ENCODE results near the gene USP25. TPM values are rescaled to one million over a fixed set of nuclear protein-coding genes. Genes with fewer than 3 reads are reported as not detected.

USP25 gene
- polyA plus RNA-seq, 1 donor (not counting 4 experiments of a cell fraction or from before 2014, with no cell fraction given) = 17.8 TPM

DNA sequence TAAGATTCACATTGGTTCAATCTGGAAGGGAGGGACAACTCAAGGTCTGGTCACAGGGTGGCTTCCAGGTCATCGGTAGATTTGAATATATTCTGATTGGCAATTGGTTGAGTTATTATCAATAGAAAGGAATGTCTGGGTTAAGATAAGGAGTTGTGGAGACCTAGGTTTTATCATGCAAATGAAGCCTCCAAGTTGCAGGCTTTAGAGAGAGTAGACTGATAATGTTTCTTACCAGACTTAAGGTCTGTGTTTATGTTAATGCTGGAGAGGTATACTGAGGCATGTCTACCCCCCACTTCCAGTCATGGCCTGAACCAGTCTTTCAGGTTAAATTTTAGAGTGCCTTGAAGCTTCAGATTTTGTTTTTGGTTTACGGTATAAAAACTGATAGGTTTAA lies 29.7 kb downstream of the USP25 start:
- H3K9me1 ChIP-seq (ENCODE audit: control insufficient read depth, extremely low read depth, insufficient read depth, low read length) = no peaks in the 10 kb centered on the region
- H4K20me1 ChIP-seq (ENCODE audit: control insufficient read depth, extremely low read depth, insufficient read depth, low read length) = no peaks in the 10 kb centered on the region
- H2AFZ ChIP-seq (ENCODE audit: control insufficient read depth, low read length) = no peak overlapping the region
- dilution Hi-C loops (cut with MboI; ENCODE audit: extremely low pct_ligation_motif_present, low sequenced_read_pairs) = no loop called here
- no peak overlapping the region for H3K4me2 ChIP-seq (ENCODE audit: control insufficient read depth, extremely low read depth, insufficient read depth, low read depth, low read length)
- TF ChIP-seq, protein P1, sequence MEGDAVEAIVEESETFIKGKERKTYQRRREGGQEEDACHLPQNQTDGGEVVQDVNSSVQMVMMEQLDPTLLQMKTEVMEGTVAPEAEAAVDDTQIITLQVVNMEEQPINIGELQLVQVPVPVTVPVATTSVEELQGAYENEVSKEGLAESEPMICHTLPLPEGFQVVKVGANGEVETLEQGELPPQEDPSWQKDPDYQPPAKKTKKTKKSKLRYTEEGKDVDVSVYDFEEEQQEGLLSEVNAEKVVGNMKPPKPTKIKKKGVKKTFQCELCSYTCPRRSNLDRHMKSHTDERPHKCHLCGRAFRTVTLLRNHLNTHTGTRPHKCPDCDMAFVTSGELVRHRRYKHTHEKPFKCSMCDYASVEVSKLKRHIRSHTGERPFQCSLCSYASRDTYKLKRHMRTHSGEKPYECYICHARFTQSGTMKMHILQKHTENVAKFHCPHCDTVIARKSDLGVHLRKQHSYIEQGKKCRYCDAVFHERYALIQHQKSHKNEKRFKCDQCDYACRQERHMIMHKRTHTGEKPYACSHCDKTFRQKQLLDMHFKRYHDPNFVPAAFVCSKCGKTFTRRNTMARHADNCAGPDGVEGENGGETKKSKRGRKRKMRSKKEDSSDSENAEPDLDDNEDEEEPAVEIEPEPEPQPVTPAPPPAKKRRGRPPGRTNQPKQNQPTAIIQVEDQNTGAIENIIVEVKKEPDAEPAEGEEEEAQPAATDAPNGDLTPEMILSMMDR (optimal IDR thresholded peaks at IDR 0.05 in 1 of 3, IDR thresholded peaks at IDR 0.05 in 1 of 3, conservative IDR thresholded peaks at IDR 0.05 in 1 of 3; ENCODE audit: extremely low read depth in 1 of 3, insufficient read depth in 2 of 3, low read length in 3 of 3) = no peak
- no peak for TF ChIP-seq EZH2 (IDR thresholded peaks at IDR 0.05; ENCODE audit: low read length)
- H3K4me3 ChIP-seq (ENCODE audit: control insufficient read depth in 2 of 3, extremely low read depth in 1 of 3, insufficient read depth in 2 of 3, low read depth in 1 of 3, low read length in 3 of 3) = no peak overlapping the region
- no peak for FAIRE-seq
- H3K27ac ChIP-seq (ENCODE audit: control insufficient read depth, insufficient read depth, low read length) = no peak overlapping the region
- H3K9ac ChIP-seq (ENCODE audit: control insufficient read depth, extremely low read depth, insufficient read depth, low read length) = no peak overlapping the region
- H3K27me3 ChIP-seq (ENCODE audit: control insufficient read depth, extremely low read depth, insufficient read depth, low read length) = no peaks in the 10 kb centered on the region
- H3K9me3 ChIP-seq (ENCODE audit: control insufficient read depth, low read depth, low read length) = no peaks in the 10 kb centered on the region
- no peaks in the 10 kb centered on the region for H3K36me3 ChIP-seq (ENCODE audit: control insufficient read depth in 2 of 2, extremely low read depth in 1 of 2, insufficient read depth in 2 of 2, low read length in 2 of 2)
- peaks cover 4% of the 10 kb centered on the region for H3K4me1 ChIP-seq (ENCODE audit: control insufficient read depth, extremely low read depth, insufficient read depth, low read length)
- no peak for DNase-seq (ENCODE audit: low read depth, low spot score)
- peaks cover 57% of the 10 kb centered on the region for H3K79me2 ChIP-seq (ENCODE audit: control insufficient read depth, insufficient read depth, low read length)

DNA sequence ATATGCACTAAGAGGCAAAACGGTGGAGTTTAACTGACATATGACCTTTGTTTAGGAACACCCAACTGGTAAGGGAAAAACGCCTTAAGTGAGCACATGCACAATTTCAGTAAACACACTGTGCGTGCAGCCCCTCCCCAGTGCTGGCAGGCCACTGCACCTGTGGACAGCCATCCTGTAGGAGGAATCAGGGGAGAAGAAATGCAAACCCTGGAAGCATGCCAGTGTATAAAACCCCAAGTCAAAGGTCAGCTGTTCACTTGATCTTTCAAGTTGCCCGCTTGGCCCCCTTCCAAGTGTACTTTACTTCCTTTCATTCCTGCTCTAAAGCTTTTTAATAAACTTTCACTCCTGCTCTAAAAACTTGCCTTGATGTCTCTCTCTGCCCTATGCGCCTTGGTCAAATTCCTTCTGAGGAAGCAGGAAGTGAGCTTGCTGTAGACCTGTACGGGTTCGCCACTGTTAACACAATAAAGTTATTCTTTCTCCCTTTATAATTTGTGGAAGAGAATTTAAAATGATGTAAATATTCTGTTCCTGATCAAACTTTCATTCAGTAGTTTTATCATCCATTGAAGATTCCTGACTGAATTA lies 31.8 kb downstream of the USP25 start:
- no peaks in the 10 kb centered on the region for H3K36me3 ChIP-seq (ENCODE audit: control insufficient read depth in 2 of 2, extremely low read depth in 1 of 2, insufficient read depth in 2 of 2, low read length in 2 of 2)
- H3K9me3 ChIP-seq (ENCODE audit: control insufficient read depth, low read depth, low read length) = no peaks in the 10 kb centered on the region
- no peak overlapping the region for H3K4me3 ChIP-seq (ENCODE audit: control insufficient read depth in 2 of 3, extremely low read depth in 1 of 3, insufficient read depth in 2 of 3, low read depth in 1 of 3, low read length in 3 of 3)
- H3K4me2 ChIP-seq (ENCODE audit: control insufficient read depth, extremely low read depth, insufficient read depth, low read depth, low read length) = no peak overlapping the region
- DNase-seq (ENCODE audit: low read depth, low spot score) (no peak), FAIRE-seq (no peak)
- H3K9ac ChIP-seq (ENCODE audit: control insufficient read depth, extremely low read depth, insufficient read depth, low read length) = no peak overlapping the region
- H3K27me3 ChIP-seq (ENCODE audit: control insufficient read depth, extremely low read depth, insufficient read depth, low read length) = no peaks in the 10 kb centered on the region
- H3K4me1 ChIP-seq (ENCODE audit: control insufficient read depth, extremely low read depth, insufficient read depth, low read length) = no peaks in the 10 kb centered on the region
- no peak overlapping the region for H3K27ac ChIP-seq (ENCODE audit: control insufficient read depth, insufficient read depth, low read length)
- H2AFZ ChIP-seq (ENCODE audit: control insufficient read depth, low read length) = no peak overlapping the region
- H3K9me1 ChIP-seq (ENCODE audit: control insufficient read depth, extremely low read depth, insufficient read depth, low read length) = no peaks in the 10 kb centered on the region
- peaks cover 44% of the 10 kb centered on the region for H3K79me2 ChIP-seq (ENCODE audit: control insufficient read depth, insufficient read depth, low read length)
- TF ChIP-seq, protein P1 (optimal IDR thresholded peaks at IDR 0.05 in 1 of 3, IDR thresholded peaks at IDR 0.05 in 1 of 3, conservative IDR thresholded peaks at IDR 0.05 in 1 of 3; ENCODE audit: extremely low read depth in 1 of 3, insufficient read depth in 2 of 3, low read length in 3 of 3) = no peak
- TF ChIP-seq EZH2 (IDR thresholded peaks at IDR 0.05; ENCODE audit: low read length) = no peak
- dilution Hi-C loops (cut with MboI; ENCODE audit: extremely low pct_ligation_motif_present, low sequenced_read_pairs) = no loop called here
- no peaks in the 10 kb centered on the region for H4K20me1 ChIP-seq (ENCODE audit: control insufficient read depth, extremely low read depth, insufficient read depth, low read length)
